ENCODE data around the gene DNAJC24. TPM values are rescaled to one million over a fixed set of nuclear protein-coding genes. Genes with fewer than 3 reads are reported as not detected.
"Not testable (repeated sequence)": the region's sequence is repeated elsewhere in the genome, so short reads cannot be mapped to it uniquely, and the experiment has no call there.

DNAJC24 gene
- polyA plus RNA-seq (2012; ENCODE audit: low read depth, missing spikeins) = 6.5 TPM

GRCh38 chr11:31369348-31370329 is at the start of gene DNAJC24, which contains the start of gene DCDC1:
TSS of gene DNAJC24 (plus strand) at chr11:31369860. CDS start at chr11:31370749, 889 bp downstream.
TSS of gene DCDC1 (minus strand) at chr11:31369739. CDS start at chr11:31328280, 41,459 bp downstream.
- FAIRE-seq = peak; percentile 99
- peak; percentile 34 for DNase-seq (ENCODE audit: insufficient read length, low spot score)
- peak; percentile 52; the same call in 1 of the 2 replicates for TF ChIP-seq TAF1 (IDR thresholded peaks at IDR 0.05; ENCODE audit: low read depth, low read length)
- TF ChIP-seq POLR2A (IDR thresholded peaks at IDR 0.05; ENCODE audit: low read depth, low read length) = peak; percentile 77
- peak; percentile 4 for TF ChIP-seq PAX5 (IDR thresholded peaks at IDR 0.05; ENCODE audit: insufficient read depth, low read length, severe bottlenecking)
- no peak for TF ChIP-seq SPI1 (IDR thresholded peaks at IDR 0.05; ENCODE audit: low read depth, low read length)
- TF ChIP-seq POLR2AphosphoS5 (IDR thresholded peaks at IDR 0.05; ENCODE audit: low read depth, low read length) = peak; percentile 81
- TF ChIP-seq POU2F2 (IDR thresholded peaks at IDR 0.05; ENCODE audit: low read depth, low read length) = peak; percentile 46; the same call in 1 of the 2 replicates

- not testable (repeated sequence) for DNase-seq (ENCODE audit: insufficient read length, low spot score); FAIRE-seq
These were observed 48.2 kb upstream of the DNAJC24 start for GRCh38 chr11:31321494-31321893.

- no peak for FAIRE-seq
- no peak for TF ChIP-seq SPI1 (IDR thresholded peaks at IDR 0.05; ENCODE audit: low read depth, low read length)
- TF ChIP-seq POLR2A (IDR thresholded peaks at IDR 0.05; ENCODE audit: low read depth, low read length) = no peak
- TF ChIP-seq PAX5 (IDR thresholded peaks at IDR 0.05; ENCODE audit: insufficient read depth, low read length, severe bottlenecking) = no peak
- TF ChIP-seq POLR2AphosphoS5 (IDR thresholded peaks at IDR 0.05; ENCODE audit: low read depth, low read length) = no peak
- no peak for TF ChIP-seq POU2F2 (IDR thresholded peaks at IDR 0.05; ENCODE audit: low read depth, low read length)
- no peak for TF ChIP-seq TAF1 (IDR thresholded peaks at IDR 0.05; ENCODE audit: low read depth, low read length)
- no peak for DNase-seq (ENCODE audit: insufficient read length, low spot score)
These were observed 46.5 kb upstream of the DNAJC24 start for GRCh38 chr11:31323145-31323544.

GRCh38 chr11:31325160-31325559 is 44.5 kb upstream of the DNAJC24 start:
- DNase-seq (ENCODE audit: insufficient read length, low spot score) = no peak
- no peak for FAIRE-seq
- TF ChIP-seq PAX5 (IDR thresholded peaks at IDR 0.05; ENCODE audit: insufficient read depth, low read length, severe bottlenecking) = no peak
- no peak for TF ChIP-seq POLR2AphosphoS5 (IDR thresholded peaks at IDR 0.05; ENCODE audit: low read depth, low read length)
- no peak for TF ChIP-seq TAF1 (IDR thresholded peaks at IDR 0.05; ENCODE audit: low read depth, low read length)
- no peak for TF ChIP-seq SPI1 (IDR thresholded peaks at IDR 0.05; ENCODE audit: low read depth, low read length)
- no peak for TF ChIP-seq POLR2A (IDR thresholded peaks at IDR 0.05; ENCODE audit: low read depth, low read length)
- no peak for TF ChIP-seq POU2F2 (IDR thresholded peaks at IDR 0.05; ENCODE audit: low read depth, low read length)

- DNase-seq (ENCODE audit: insufficient read length, low spot score) = no peak
- TF ChIP-seq POLR2A (IDR thresholded peaks at IDR 0.05; ENCODE audit: low read depth, low read length) = no peak
- TF ChIP-seq POU2F2 (IDR thresholded peaks at IDR 0.05; ENCODE audit: low read depth, low read length) = no peak
- TF ChIP-seq TAF1 (IDR thresholded peaks at IDR 0.05; ENCODE audit: low read depth, low read length) = no peak
- TF ChIP-seq PAX5 (IDR thresholded peaks at IDR 0.05; ENCODE audit: insufficient read depth, low read length, severe bottlenecking) = no peak
- no peak for FAIRE-seq
These were observed 43.1 kb upstream of the DNAJC24 start for GRCh38 chr11:31326470-31327148.

- TF ChIP-seq TAF1 (IDR thresholded peaks at IDR 0.05; ENCODE audit: low read depth, low read length) = no peak
- no peak for TF ChIP-seq SPI1 (IDR thresholded peaks at IDR 0.05; ENCODE audit: low read depth, low read length)
- no peak for TF ChIP-seq POLR2AphosphoS5 (IDR thresholded peaks at IDR 0.05; ENCODE audit: low read depth, low read length)
- no peak for TF ChIP-seq PAX5 (IDR thresholded peaks at IDR 0.05; ENCODE audit: insufficient read depth, low read length, severe bottlenecking)
- TF ChIP-seq POLR2A (IDR thresholded peaks at IDR 0.05; ENCODE audit: low read depth, low read length) = no peak
- no peak for TF ChIP-seq POU2F2 (IDR thresholded peaks at IDR 0.05; ENCODE audit: low read depth, low read length)
- no peak for DNase-seq (ENCODE audit: insufficient read length, low spot score)
These were observed 42.2 kb upstream of the DNAJC24 start for GRCh38 chr11:31327417-31327816.

GRCh38 chr11:31328697-31329096 is 41.0 kb upstream of the DNAJC24 start:
- FAIRE-seq = no peak
- no peak for DNase-seq (ENCODE audit: insufficient read length, low spot score)

More at GRCh38 chr11:31327417-31327816, 42.2 kb upstream of the DNAJC24 start:
- no peak for FAIRE-seq

GRCh38 chr11:31337806-31338205 is 31.9 kb upstream of the DNAJC24 start:
- FAIRE-seq = no peak
- no peak for DNase-seq (ENCODE audit: insufficient read length, low spot score)

More at GRCh38 chr11:31328697-31329096, 41.0 kb upstream of the DNAJC24 start:
- TF ChIP-seq TAF1 (IDR thresholded peaks at IDR 0.05; ENCODE audit: low read depth, low read length) = no peak
- no peak for TF ChIP-seq SPI1 (IDR thresholded peaks at IDR 0.05; ENCODE audit: low read depth, low read length)
- TF ChIP-seq POLR2AphosphoS5 (IDR thresholded peaks at IDR 0.05; ENCODE audit: low read depth, low read length) = no peak
- TF ChIP-seq POU2F2 (IDR thresholded peaks at IDR 0.05; ENCODE audit: low read depth, low read length) = no peak

GRCh38 chr11:31340903-31341572 is 28.6 kb upstream of the DNAJC24 start:
- FAIRE-seq = peak; percentile 43

More at GRCh38 chr11:31337806-31338205, 31.9 kb upstream of the DNAJC24 start:
- no peak for TF ChIP-seq TAF1 (IDR thresholded peaks at IDR 0.05; ENCODE audit: low read depth, low read length)
- TF ChIP-seq POLR2A (IDR thresholded peaks at IDR 0.05; ENCODE audit: low read depth, low read length) = no peak
- no peak for TF ChIP-seq PAX5 (IDR thresholded peaks at IDR 0.05; ENCODE audit: insufficient read depth, low read length, severe bottlenecking)
- TF ChIP-seq POLR2AphosphoS5 (IDR thresholded peaks at IDR 0.05; ENCODE audit: low read depth, low read length) = no peak
- TF ChIP-seq SPI1 (IDR thresholded peaks at IDR 0.05; ENCODE audit: low read depth, low read length) = no peak
- TF ChIP-seq POU2F2 (IDR thresholded peaks at IDR 0.05; ENCODE audit: low read depth, low read length) = no peak

More at GRCh38 chr11:31340903-31341572, 28.6 kb upstream of the DNAJC24 start:
- no peak for TF ChIP-seq SPI1 (IDR thresholded peaks at IDR 0.05; ENCODE audit: low read depth, low read length)
- TF ChIP-seq POU2F2 (IDR thresholded peaks at IDR 0.05; ENCODE audit: low read depth, low read length) = no peak
- DNase-seq (ENCODE audit: insufficient read length, low spot score) = peak; percentile 4

Measured in GM12891 (cell line).